HG03432 (cell line): Measurements from ENCODE around the gene SSBP3.

Experiments
- ATAC-seq: cut with Tn5 transposase; IDR thresholded peaks from one replicate; pipeline ENCODE4 v1.9.1; 2021; ENCODE audit warnings: mild to moderate bottlenecking, moderate library complexity; ENCODE audit not compliant: unreplicated experiment

Gene SSBP3

GRCh38 chr1:54335011-54335754 is 71.0 kb downstream of the SSBP3 start:
- no peak for ATAC-seq

- no peak for ATAC-seq
These were observed 73.2 kb downstream of the SSBP3 start for GRCh38 chr1:54332781-54333585.

- ATAC-seq: no peak
These were observed 74.2 kb downstream of the SSBP3 start for GRCh38 chr1:54331843-54332463.

- no peak for ATAC-seq
These were observed 75.0 kb downstream of the SSBP3 start for GRCh38 chr1:54331091-54331772.

- no peak for ATAC-seq
These were observed 76.7 kb downstream of the SSBP3 start for GRCh38 chr1:54329312-54330003.

- no peak for ATAC-seq
These were observed 78.0 kb downstream of the SSBP3 start for GRCh38 chr1:54328066-54328636.

GRCh38 chr1:54327386-54328065 is 78.7 kb downstream of the SSBP3 start:
- no peak for ATAC-seq

GRCh38 chr1:54326543-54327385 is 79.4 kb downstream of the SSBP3 start:
- ATAC-seq: no peak

- ATAC-seq: no peak
These were observed 80.3 kb downstream of the SSBP3 start for GRCh38 chr1:54325703-54326461.

GRCh38 chr1:54325284-54325683 is 80.9 kb downstream of the SSBP3 start:
- ATAC-seq: no peak

- no peak for ATAC-seq
These were observed 81.7 kb downstream of the SSBP3 start for GRCh38 chr1:54324251-54325140.

GRCh38 chr1:54323921-54324250 is 82.3 kb downstream of the SSBP3 start:
- ATAC-seq: no peak

- ATAC-seq: no peak
These were observed 82.9 kb downstream of the SSBP3 start for GRCh38 chr1:54323324-54323739.

- ATAC-seq: no peak
These were observed 87.9 kb downstream of the SSBP3 start for GRCh38 chr1:54318246-54318814.

- ATAC-seq: no peak
These were observed 89.1 kb downstream of the SSBP3 start for GRCh38 chr1:54317084-54317483.

- ATAC-seq: no peak
These were observed 91.1 kb downstream of the SSBP3 start for GRCh38 chr1:54315099-54315498.

- ATAC-seq: no peak
These were observed 91.5 kb downstream of the SSBP3 start for GRCh38 chr1:54314696-54315095.
